Measurements from ENCODE around the gene ARHGAP26. TPM values are rescaled to one million over a fixed set of nuclear protein-coding genes. Genes with fewer than 3 reads are reported as not detected.
"Not testable (repeated sequence)": the region's sequence is repeated elsewhere in the genome, so short reads cannot be mapped to it uniquely, and the experiment has no call there.

ARHGAP26 gene
- total RNA-seq, 1 donor from 2014 or later, result 20.0 TPM

GRCh38 chr5:143118222-143118621 is 348.0 kb downstream of the ARHGAP26 start:
- peaks cover 1% of the 10 kb centered on the region for H3K27me3 Mint-ChIP-seq (ENCODE audit: insufficient read depth)
- H3K4me1 Mint-ChIP-seq (ENCODE audit: low read depth), result peaks cover 70% of the 10 kb centered on the region
- H3K36me3 Mint-ChIP-seq (ENCODE audit: low read depth), result peaks cover 17% of the 10 kb centered on the region
- intact Hi-C loops (cut with micrococcal nuclease), result loop anchor here (2.0 to 5.0 kb wide), 2 partner anchors 65 to 234 kb away; no protein-coding TSS in a partner anchor
- H3K27ac Mint-ChIP-seq, result peak overlapping the region; percentile 15
- no peak for DNase-seq (ENCODE audit: low spot score)
- H3K4me3 Mint-ChIP-seq, result no peak overlapping the region
- no peaks in the 10 kb centered on the region for H3K9me3 Mint-ChIP-seq

- intact Hi-C loops (cut with micrococcal nuclease), result loop anchor here (1.0 to 5.0 kb wide), 5 partner anchors 18 to 233 kb away; no protein-coding TSS in a partner anchor
- peaks cover 64% of the 10 kb centered on the region for H3K4me1 Mint-ChIP-seq (ENCODE audit: low read depth)
Measured at GRCh38 chr5:143118818-143119217, 348.6 kb downstream of the ARHGAP26 start.

GRCh38 chr5:143119291-143119769 is 349.2 kb downstream of the ARHGAP26 start:
- intact Hi-C loops (cut with micrococcal nuclease), result loop anchor here (1.0 to 5.0 kb wide), 5 partner anchors 18 to 233 kb away; no protein-coding TSS in a partner anchor
- H3K27me3 Mint-ChIP-seq (ENCODE audit: insufficient read depth), result peaks cover 1% of the 10 kb centered on the region
- peak overlapping the region; percentile 79 for H3K27ac Mint-ChIP-seq
- DNase-seq (ENCODE audit: low spot score), result no peak
- peaks cover 15% of the 10 kb centered on the region for H3K36me3 Mint-ChIP-seq (ENCODE audit: low read depth)
- peaks cover 60% of the 10 kb centered on the region for H3K4me1 Mint-ChIP-seq (ENCODE audit: low read depth)
- H3K9me3 Mint-ChIP-seq, result no peaks in the 10 kb centered on the region
- no peak overlapping the region for H3K4me3 Mint-ChIP-seq

More at GRCh38 chr5:143118818-143119217, 348.6 kb downstream of the ARHGAP26 start:
- H3K27me3 Mint-ChIP-seq (ENCODE audit: insufficient read depth); H3K9me3 Mint-ChIP-seq; H3K4me3 Mint-ChIP-seq; DNase-seq (ENCODE audit: low spot score): not testable (repeated sequence)
- peaks cover 15% of the 10 kb centered on the region for H3K36me3 Mint-ChIP-seq (ENCODE audit: low read depth)
- peak overlapping the region; percentile 79 for H3K27ac Mint-ChIP-seq

GRCh38 chr5:143119881-143120341 is 349.7 kb downstream of the ARHGAP26 start:
- peak overlapping the region; percentile 54 for H3K27ac Mint-ChIP-seq
- intact Hi-C loops (cut with micrococcal nuclease), result loop anchor here (1.0 to 5.0 kb wide), 6 partner anchors 19 to 282 kb away; partner anchors contain the start of gene NR3C1
- DNase-seq (ENCODE audit: low spot score), result no peak
- no peak overlapping the region for H3K4me3 Mint-ChIP-seq
- peaks cover 1% of the 10 kb centered on the region for H3K27me3 Mint-ChIP-seq (ENCODE audit: insufficient read depth)
- peaks cover 17% of the 10 kb centered on the region for H3K36me3 Mint-ChIP-seq (ENCODE audit: low read depth)
- H3K4me1 Mint-ChIP-seq (ENCODE audit: low read depth), result peaks cover 60% of the 10 kb centered on the region
- no peaks in the 10 kb centered on the region for H3K9me3 Mint-ChIP-seq

- H3K9me3 Mint-ChIP-seq, result no peaks in the 10 kb centered on the region
- peak overlapping the region; percentile 26 for H3K27ac Mint-ChIP-seq
- H3K27me3 Mint-ChIP-seq (ENCODE audit: insufficient read depth), result peaks cover 1% of the 10 kb centered on the region
- no peak overlapping the region for H3K4me3 Mint-ChIP-seq
- peaks cover 21% of the 10 kb centered on the region for H3K36me3 Mint-ChIP-seq (ENCODE audit: low read depth)
- peaks cover 66% of the 10 kb centered on the region for H3K4me1 Mint-ChIP-seq (ENCODE audit: low read depth)
- no peak for DNase-seq (ENCODE audit: low spot score)
- intact Hi-C loops (cut with micrococcal nuclease), result loop anchor here (5.0 kb wide), 1 partner anchor 282 kb away; the partner anchor contains the start of gene NR3C1
Measured at GRCh38 chr5:143120460-143121134, 350.4 kb downstream of the ARHGAP26 start.

- Mint-ChIP-seq H3K27ac (peak overlapping the region; percentile 77), H3K27me3 (ENCODE audit: insufficient read depth) (peaks cover 1% of the 10 kb centered on the region), H3K4me3 (no peak overlapping the region), H3K36me3 (ENCODE audit: low read depth) (peaks cover 21% of the 10 kb centered on the region), H3K9me3 (no peaks in the 10 kb centered on the region), H3K4me1 (ENCODE audit: low read depth) (peaks cover 66% of the 10 kb centered on the region)
- DNase-seq (ENCODE audit: low spot score), result no peak
- intact Hi-C loops (cut with micrococcal nuclease), result loop anchor here (5.0 kb wide), 1 partner anchor 281 kb away; the partner anchor contains the start of gene NR3C1
Measured at GRCh38 chr5:143121135-143121475, 350.9 kb downstream of the ARHGAP26 start.

GRCh38 chr5:143124593-143124992 is 354.4 kb downstream of the ARHGAP26 start:
- peak overlapping the region; percentile 32 for H3K27ac Mint-ChIP-seq
- no peak for DNase-seq (ENCODE audit: low spot score)
- peaks cover 27% of the 10 kb centered on the region for H3K36me3 Mint-ChIP-seq (ENCODE audit: low read depth)
- H3K4me3 Mint-ChIP-seq, result no peak overlapping the region
- H3K27me3 Mint-ChIP-seq (ENCODE audit: insufficient read depth), result peaks cover 1% of the 10 kb centered on the region
- no peaks in the 10 kb centered on the region for H3K9me3 Mint-ChIP-seq
- H3K4me1 Mint-ChIP-seq (ENCODE audit: low read depth), result peaks cover 55% of the 10 kb centered on the region
- intact Hi-C loops (cut with micrococcal nuclease), result loop anchor here (1.0 to 5.0 kb wide), 2 partner anchors 59 to 278 kb away; partner anchors contain the start of gene NR3C1

GRCh38 chr5:143126174-143127019 is 356.2 kb downstream of the ARHGAP26 start:
- Mint-ChIP-seq H3K4me3 (no peak overlapping the region), H3K9me3 (no peaks in the 10 kb centered on the region), H3K27ac (no peak overlapping the region), H3K27me3 (ENCODE audit: insufficient read depth) (no peaks in the 10 kb centered on the region), H3K36me3 (ENCODE audit: low read depth) (peaks cover 18% of the 10 kb centered on the region), H3K4me1 (ENCODE audit: low read depth) (peaks cover 37% of the 10 kb centered on the region)
- no peak for DNase-seq (ENCODE audit: low spot score)
- intact Hi-C loops (cut with micrococcal nuclease), result no loop called here

- DNase-seq (ENCODE audit: low spot score), result no peak
- peaks cover 12% of the 10 kb centered on the region for H3K36me3 Mint-ChIP-seq (ENCODE audit: low read depth)
- intact Hi-C loops (cut with micrococcal nuclease), result no loop called here
Measured at GRCh38 chr5:143128412-143129071, 358.4 kb downstream of the ARHGAP26 start.

GRCh38 chr5:143129203-143129602 is 359.0 kb downstream of the ARHGAP26 start:
- intact Hi-C loops (cut with micrococcal nuclease), result no loop called here
- H3K9me3 Mint-ChIP-seq, result no peaks in the 10 kb centered on the region
- H3K4me1 Mint-ChIP-seq (ENCODE audit: low read depth), result peaks cover 21% of the 10 kb centered on the region

More at GRCh38 chr5:143128412-143129071, 358.4 kb downstream of the ARHGAP26 start:
- Mint-ChIP-seq H3K27ac (no peak overlapping the region), H3K4me1 (ENCODE audit: low read depth) (peaks cover 21% of the 10 kb centered on the region), H3K4me3 (no peak overlapping the region), H3K27me3 (ENCODE audit: insufficient read depth) (no peaks in the 10 kb centered on the region), H3K9me3 (no peaks in the 10 kb centered on the region)

GRCh38 chr5:143129910-143130612 is 359.9 kb downstream of the ARHGAP26 start:
- Mint-ChIP-seq H3K4me1 (ENCODE audit: low read depth) (peaks cover 16% of the 10 kb centered on the region), H3K27me3 (ENCODE audit: insufficient read depth) (no peaks in the 10 kb centered on the region), H3K27ac (no peak overlapping the region), H3K36me3 (ENCODE audit: low read depth) (peaks cover 14% of the 10 kb centered on the region), H3K4me3 (no peak overlapping the region), H3K9me3 (no peaks in the 10 kb centered on the region)
- DNase-seq (ENCODE audit: low spot score), result no peak
- intact Hi-C loops (cut with micrococcal nuclease), result no loop called here

More at GRCh38 chr5:143129203-143129602, 359.0 kb downstream of the ARHGAP26 start:
- Mint-ChIP-seq H3K27ac (no peak overlapping the region), H3K27me3 (ENCODE audit: insufficient read depth) (no peaks in the 10 kb centered on the region), H3K36me3 (ENCODE audit: low read depth) (peaks cover 15% of the 10 kb centered on the region), H3K4me3 (no peak overlapping the region)
- DNase-seq (ENCODE audit: low spot score), result no peak

All from activated T-helper 1 cell treated with anti-CD3 and anti-CD28 coated beads, Interleukin-12 subunit alpha, Interleukin-12 subunit beta, Interleukin-2, Interleukin-4 antibody, amounts not matched to agents 30 ng/mL and 10 ng/mL and 1 ng/mL, durations not matched to agents 14 hours and 24 hours and 36 hours (primary cell).